ENCODE results near the gene SEC31A.

SEC31A gene

DNA sequence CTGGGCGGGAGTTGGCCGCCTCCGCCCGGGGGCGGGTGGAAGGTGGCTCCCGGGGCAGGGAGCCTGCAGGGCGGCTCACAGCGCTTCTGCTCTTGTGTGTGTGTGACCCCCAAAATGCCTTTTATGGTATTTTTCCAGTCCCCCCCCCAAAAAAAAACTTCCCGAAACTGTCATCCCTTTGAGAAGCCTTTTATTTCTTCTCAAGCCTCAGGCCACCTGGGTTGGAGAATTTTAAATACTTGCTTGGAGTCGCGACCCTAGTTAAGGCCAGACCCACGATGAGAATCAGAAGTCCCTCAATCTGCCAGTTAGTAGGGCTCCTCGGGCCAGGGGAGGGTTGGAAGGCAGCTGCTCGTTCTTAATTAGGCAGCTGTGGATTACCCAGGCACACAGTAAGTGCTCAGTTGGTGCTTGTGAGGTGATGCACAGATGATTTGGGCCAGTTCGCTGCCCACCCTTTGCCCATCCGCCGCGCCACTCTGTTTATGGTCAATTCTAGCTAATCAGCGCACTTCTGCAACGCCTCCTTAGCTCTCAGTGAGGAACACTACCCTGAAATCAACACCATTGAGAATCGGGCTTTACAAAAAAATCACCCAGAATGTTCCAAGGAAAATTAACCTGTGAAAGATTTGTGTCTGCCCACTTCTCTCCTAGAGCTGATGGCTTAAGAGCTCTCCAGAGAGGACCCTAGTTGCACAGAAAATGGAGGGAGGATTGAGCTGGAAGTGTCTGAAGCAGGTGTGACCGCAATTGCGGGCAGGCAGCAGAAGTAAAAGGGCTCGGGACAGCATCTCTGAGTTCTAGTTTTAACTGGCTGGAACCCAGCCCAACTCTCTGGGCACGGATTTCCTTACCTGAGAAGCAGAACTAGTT lies 91.7 kb downstream of the SEC31A start:
- H3K9me3 Mint-ChIP-seq: no peaks in the 10 kb centered on the region
- DNase-seq: no peak
- peak; percentile 48 to 50 for ATAC-seq (replicated peaks)
- H3K4me1 Mint-ChIP-seq: peaks cover 16 to 30% of the 10 kb centered on the region in 2 donors
- H3K27me3 Mint-ChIP-seq: peaks cover 39 to 50% of the 10 kb centered on the region in 2 donors
- H3K4me3 Mint-ChIP-seq: peak overlapping the region; percentile 87 to 88
- no peak overlapping the region for H3K27ac Mint-ChIP-seq
- no peaks in the 10 kb centered on the region for H3K36me3 Mint-ChIP-seq

DNA sequence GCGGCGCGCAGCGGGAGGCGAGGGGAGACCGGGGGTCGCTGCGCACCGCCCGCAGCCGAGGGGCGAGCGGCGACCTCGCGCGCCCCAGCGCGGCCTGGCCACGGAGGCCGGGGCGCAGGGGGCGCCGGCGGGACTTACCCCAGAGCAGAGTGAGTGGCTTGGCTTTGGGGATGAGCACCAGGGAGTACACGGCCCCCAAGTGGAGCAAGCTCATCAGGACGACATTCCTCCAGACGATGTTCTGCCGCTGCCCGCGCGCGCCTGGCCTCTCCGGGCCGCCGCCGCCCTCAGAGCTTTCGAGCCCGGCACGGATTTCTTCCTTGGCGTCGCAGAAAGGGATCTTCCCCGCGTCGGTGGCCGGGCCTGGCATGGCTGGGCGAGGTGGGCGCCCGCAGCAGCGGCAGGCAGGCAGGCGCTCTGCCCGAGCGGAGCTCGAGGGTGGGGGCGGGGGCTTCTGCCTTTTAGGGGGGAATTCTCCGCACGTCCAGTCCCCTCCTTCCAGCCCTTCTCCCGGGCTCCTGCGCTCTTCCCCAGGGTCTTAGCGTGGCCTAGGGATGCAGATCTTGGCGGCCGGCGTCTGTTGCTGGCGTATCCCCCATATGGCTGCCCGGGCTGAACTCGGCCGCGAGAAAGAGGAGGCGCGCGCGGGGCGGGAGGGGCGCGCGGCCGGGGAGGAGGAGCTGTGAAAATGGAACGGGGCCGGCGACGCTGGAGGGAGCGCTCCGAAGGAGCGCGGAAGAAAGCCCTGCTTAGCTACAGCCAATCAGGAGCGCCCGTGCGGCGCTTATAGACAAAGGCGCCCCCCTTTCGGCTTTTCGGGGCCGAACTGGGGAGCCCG lies 92.6 kb downstream of the SEC31A start, which contains the start of gene SCD5:
SCD5 (minus strand) TSS at position 629 of the 838 bp plus-strand sequence; CDS start at position 370, 259 bp downstream.
- Mint-ChIP-seq H3K27ac (peak within 1 kb of the TSS; percentile 31), H3K36me3 (no peaks in the 10 kb centered on the region), H3K9me3 (no peaks in the 10 kb centered on the region), H3K4me3 (peak within 1 kb of the TSS; percentile 87 to 88), H3K27me3 (peaks cover 39 to 50% of the 10 kb centered on the region in 2 donors), H3K4me1 (peaks cover 16 to 30% of the 10 kb centered on the region in 2 donors)
- peak; percentile 74 to 79 for ATAC-seq (replicated peaks)
- DNase-seq: peak; percentile 7

DNA sequence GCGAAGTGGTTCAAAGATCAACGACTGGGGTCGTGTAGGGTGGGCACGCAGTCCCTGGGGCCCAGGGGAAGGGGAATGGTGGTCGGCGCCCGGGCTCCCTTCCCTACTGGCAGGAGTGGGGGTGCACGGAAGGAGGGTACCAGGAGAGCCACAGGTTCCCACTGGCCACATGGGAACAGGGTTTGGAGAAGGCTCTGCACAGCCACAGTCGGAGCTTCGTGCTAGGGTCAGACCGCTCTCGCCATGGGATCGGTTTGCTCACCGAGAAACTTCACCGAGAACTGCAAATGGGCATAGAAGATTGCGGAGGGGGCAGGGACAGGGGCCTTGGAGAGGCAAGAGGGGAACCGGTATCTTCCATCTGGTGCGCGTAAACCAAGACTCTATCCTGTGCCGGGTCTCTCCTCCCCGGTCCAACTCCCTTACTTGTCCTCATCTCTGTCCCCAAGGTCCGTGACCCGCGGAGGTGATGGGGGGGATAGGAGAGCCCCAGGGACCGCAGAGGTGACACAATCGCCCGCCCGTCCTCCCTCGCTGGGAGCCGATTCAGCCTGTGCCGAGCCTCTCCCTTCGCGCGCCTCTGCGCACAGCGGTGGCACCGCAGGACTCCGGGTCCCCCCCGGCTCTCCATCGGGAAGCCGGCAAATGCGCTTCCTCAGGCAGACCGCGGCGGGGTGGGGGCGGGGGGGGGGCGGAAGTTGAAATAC lies 93.4 kb downstream of the SEC31A start:
- Mint-ChIP-seq H3K4me3 (peak overlapping the region; percentile 63 to 78), H3K9me3 (no peaks in the 10 kb centered on the region), H3K4me1 (peaks cover 16 to 30% of the 10 kb centered on the region in 2 donors), H3K27me3 (peaks cover 39 to 50% of the 10 kb centered on the region in 2 donors), H3K27ac (peak overlapping the region; percentile 47), H3K36me3 (no peaks in the 10 kb centered on the region)
- DNase-seq: no peak
- peak in 1 of 2 donors; percentile 20 for ATAC-seq (replicated peaks)

- Mint-ChIP-seq H3K9me3 (no peaks in the 10 kb centered on the region), H3K4me1 (peaks cover 16 to 30% of the 10 kb centered on the region in 2 donors), H3K27me3 (peaks cover 39 to 50% of the 10 kb centered on the region in 2 donors), H3K4me3 (peak overlapping the region; percentile 63 to 78), H3K36me3 (no peaks in the 10 kb centered on the region), H3K27ac (no peak overlapping the region)
- no peak for DNase-seq
- no peak for ATAC-seq (replicated peaks)
Observed at GRCh38 chr4:82797040-82797404, 93.9 kb downstream of the SEC31A start.

DNA sequence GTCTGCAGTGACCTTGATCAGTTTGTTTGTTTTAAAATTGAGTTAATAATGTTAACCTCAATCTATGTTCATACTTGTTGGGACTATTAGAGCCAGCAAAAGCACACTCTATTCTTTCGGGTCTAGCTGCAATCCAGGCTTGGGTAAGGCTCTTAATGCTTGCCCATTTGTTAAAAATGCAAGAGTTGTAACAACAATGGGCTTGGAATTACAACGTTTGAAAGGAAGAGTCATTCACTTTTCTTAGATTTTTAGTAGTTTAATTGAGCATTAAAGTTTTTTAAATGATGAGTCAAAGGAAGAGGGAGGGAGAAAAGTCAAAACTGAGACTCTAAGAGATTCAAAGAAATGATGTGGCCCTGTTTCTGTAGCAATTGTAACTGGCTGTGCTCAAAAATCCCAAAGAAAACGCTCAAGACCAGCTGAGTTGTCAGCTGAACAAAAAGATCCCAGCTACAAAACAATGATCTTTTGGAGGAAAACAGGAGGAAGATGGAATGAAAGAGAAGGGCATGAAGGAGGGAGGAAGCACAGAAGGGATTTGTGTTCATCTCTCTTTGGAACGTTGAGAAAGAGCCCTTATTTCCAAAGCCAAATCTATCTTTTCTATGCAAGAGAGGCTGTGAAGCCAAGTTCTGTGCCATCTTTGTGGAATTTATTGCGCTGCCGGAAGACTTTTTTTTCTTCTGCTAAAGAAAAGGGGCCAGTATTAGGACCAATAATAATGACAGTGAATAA lies 97.9 kb downstream of the SEC31A start:
- no peak overlapping the region for H3K4me3 Mint-ChIP-seq
- ATAC-seq (replicated peaks) (no peak), DNase-seq (no peak)
- no peaks in the 10 kb centered on the region for H3K9me3 Mint-ChIP-seq
- no peak overlapping the region for H3K27ac Mint-ChIP-seq
- peaks cover 7 to 9% of the 10 kb centered on the region in 2 donors for H3K4me1 Mint-ChIP-seq
- no peaks in the 10 kb centered on the region for H3K36me3 Mint-ChIP-seq
- peaks cover 19 to 23% of the 10 kb centered on the region in 2 donors for H3K27me3 Mint-ChIP-seq

DNA sequence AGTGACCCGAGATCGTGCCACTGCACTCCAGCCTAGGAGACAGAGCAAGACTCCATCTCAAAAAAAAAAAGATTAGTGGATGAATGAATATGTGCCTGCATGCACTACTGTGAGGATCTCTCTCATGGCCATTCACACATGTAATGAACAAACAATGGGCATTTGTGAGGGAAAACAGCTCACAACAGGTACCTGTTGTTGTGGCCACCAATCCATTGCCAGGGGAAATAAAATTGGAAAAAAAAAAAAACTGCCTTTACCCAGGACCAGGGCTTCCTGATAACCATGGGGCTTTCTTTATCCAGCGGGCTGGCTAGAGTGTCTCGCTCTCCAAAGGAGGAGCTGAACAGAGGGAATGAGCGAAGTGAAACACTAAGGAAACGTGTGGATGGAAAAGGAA lies 99.8 kb downstream of the SEC31A start:
- H3K9me3 Mint-ChIP-seq: no peaks in the 10 kb centered on the region
- no peak overlapping the region for H3K4me3 Mint-ChIP-seq
- no peaks in the 10 kb centered on the region for H3K4me1 Mint-ChIP-seq
- no peak for ATAC-seq (replicated peaks)
- H3K27ac Mint-ChIP-seq: no peak overlapping the region
- H3K36me3 Mint-ChIP-seq: no peaks in the 10 kb centered on the region
- no peak for DNase-seq
- peaks cover 4 to 7% of the 10 kb centered on the region in 2 donors for H3K27me3 Mint-ChIP-seq

DNA sequence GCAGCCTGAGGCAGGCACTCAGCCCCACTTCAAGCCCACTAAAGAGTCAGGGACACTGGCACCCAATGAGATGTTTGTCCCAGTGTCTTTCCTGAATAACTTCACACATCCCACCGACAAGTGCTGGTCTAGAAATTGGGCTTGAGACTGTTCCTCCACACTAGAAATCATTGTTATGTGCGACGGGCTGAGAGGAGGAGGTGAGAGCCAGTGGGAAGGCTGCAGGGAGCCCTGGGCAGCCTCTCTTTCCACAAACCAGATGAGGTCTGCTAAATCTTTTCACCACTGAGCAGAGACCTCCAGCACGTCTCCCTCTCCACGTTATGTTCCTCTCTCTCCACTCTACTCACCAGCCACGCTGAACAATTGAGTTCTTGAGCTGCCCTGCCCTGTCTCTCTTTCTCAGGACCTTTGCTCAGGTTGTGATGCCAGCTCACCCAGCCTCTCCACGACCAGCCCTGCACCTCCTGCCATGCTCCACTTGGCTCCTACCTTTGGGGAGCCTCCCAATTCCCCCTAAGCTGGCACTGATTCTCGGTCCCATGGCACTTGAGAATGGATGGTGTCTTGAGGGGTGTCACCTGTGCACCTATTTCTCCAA lies 100.8 kb downstream of the SEC31A start:
- H3K36me3 Mint-ChIP-seq: no peaks in the 10 kb centered on the region
- H3K4me3 Mint-ChIP-seq: no peak overlapping the region
- H3K27ac Mint-ChIP-seq: no peak overlapping the region
- H3K9me3 Mint-ChIP-seq: no peaks in the 10 kb centered on the region
- no peaks in the 10 kb centered on the region for H3K27me3 Mint-ChIP-seq
- DNase-seq: no peak
- ATAC-seq (replicated peaks): no peak
- H3K4me1 Mint-ChIP-seq: no peaks in the 10 kb centered on the region

DNA sequence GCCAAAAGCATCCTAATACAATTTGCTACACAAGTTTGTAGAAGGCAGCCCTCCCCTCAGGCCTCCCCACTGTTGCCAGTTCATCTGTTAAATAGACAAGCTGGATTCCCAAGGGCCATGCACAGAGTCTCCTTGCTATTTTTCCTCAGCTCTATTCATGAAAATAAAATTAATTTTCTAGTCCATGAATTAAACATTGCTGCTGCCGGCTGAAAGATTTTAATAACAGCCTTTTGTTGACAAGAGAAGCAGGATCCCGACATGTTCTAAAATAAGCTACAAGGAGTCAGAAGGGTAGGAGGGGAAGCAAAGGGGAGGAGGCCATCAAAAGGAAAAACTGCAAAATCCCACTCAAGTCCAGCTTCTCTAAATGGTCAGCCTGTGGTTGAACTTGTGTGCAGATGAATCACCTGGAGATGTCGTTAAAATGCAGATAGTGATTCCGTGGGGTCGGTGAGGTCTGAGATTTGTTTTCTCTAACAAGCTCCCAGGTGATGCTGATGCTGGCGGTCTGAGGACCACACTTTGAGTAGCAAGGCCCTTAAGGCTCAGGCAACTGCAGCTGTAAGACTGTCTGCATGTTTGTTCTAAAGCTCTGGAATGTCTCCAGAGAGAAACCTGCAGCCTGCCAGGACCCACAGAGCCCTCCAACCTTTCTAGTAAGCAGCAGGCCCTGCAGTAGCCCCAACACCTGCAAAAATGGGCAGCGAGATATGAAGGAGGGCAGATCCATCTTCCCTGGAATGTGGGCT lies 101.8 kb downstream of the SEC31A start:
- Mint-ChIP-seq H3K27ac (no peak overlapping the region), H3K9me3 (no peaks in the 10 kb centered on the region), H3K4me3 (no peak overlapping the region), H3K27me3 (no peaks in the 10 kb centered on the region), H3K4me1 (no peaks in the 10 kb centered on the region), H3K36me3 (no peaks in the 10 kb centered on the region)
- ATAC-seq (replicated peaks) (no peak), DNase-seq (no peak)

DNA sequence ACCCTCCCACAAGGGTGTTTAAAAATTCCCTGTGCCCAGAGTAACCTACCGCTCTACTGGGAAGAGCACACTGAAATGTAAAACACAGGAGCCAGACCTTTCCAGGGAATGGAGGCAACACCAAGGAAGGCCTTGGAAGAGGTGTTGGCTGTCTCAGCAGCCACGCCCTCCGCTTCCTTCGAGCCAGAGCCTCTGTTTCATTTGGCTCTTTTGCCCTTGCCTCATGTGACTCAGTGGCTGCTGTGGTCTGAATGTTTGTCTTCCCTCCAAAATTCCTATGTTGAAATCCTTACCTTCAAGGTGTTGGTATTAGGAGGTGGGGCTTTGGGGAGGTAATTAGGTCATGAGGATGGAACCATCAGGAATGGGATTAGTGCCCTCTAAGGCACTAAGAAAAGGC lies 103.6 kb downstream of the SEC31A start:
- H3K4me1 Mint-ChIP-seq: no peaks in the 10 kb centered on the region
- no peaks in the 10 kb centered on the region for H3K9me3 Mint-ChIP-seq
- H3K36me3 Mint-ChIP-seq: no peaks in the 10 kb centered on the region
- DNase-seq (no peak), ATAC-seq (replicated peaks) (no peak)
- H3K27ac Mint-ChIP-seq: no peak overlapping the region
- no peak overlapping the region for H3K4me3 Mint-ChIP-seq
- H3K27me3 Mint-ChIP-seq: no peaks in the 10 kb centered on the region

DNA sequence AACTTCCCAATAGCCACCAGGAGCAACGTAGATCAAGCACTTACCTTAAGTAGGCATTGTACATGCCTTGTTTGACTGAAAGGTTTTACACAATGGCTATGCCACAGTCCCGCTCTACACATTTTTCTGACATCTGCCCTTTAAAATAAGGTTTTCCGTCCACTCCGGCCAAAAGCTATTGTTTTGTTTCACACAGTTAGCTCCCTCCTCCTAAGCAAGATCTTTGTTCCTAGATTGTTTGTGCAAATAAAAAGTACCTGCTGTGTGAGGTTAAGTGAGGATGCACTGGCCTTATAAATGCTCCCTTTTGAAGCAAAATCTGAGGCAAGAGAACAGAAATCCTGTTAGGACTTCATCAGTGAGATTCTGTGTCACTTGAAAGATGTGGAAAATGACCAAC lies 104.1 kb downstream of the SEC31A start:
- Mint-ChIP-seq H3K9me3 (no peaks in the 10 kb centered on the region), H3K27me3 (no peaks in the 10 kb centered on the region), H3K4me3 (no peak overlapping the region), H3K27ac (no peak overlapping the region), H3K36me3 (no peaks in the 10 kb centered on the region), H3K4me1 (no peaks in the 10 kb centered on the region)
- ATAC-seq (replicated peaks) (no peak), DNase-seq (no peak)

DNA sequence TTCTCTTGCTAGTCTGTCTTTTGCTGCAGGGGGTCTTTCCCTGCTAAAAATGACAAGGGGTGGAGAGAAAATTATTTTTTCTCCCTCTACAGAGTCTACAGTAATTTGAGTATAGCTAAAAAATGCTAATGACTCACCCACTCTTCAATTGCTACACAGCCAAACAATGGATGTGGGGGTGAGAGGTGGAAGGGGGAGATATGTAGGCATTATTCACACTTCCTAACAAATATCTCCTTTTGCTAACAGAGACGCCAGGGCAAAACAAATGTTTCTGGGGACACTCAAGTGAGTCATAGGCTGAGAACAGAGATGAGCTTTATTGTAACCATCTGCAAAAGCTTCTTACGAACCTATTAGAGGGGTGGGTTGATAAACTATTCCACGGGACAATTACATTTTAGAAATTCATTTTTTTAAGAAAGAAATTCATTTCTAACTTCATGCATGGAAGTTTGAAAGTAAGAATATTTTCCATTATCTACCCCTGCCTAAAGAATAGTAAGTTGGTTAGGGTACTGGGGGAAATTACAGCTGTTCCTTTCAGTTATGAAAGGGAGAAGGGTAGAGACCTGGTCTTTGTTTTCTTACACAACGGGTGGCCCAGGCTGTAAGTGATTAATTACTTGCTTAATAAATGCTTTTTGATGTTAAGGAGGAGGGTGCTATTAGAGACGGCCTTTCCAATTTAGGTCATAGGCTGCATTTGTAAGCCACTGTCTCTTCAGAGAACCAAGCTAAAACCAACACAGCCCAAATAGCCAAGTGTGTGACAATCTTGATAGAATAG lies 105.1 kb downstream of the SEC31A start:
- no peaks in the 10 kb centered on the region for H3K27me3 Mint-ChIP-seq
- H3K4me1 Mint-ChIP-seq: no peaks in the 10 kb centered on the region
- no peaks in the 10 kb centered on the region for H3K36me3 Mint-ChIP-seq
- no peaks in the 10 kb centered on the region for H3K9me3 Mint-ChIP-seq
- ATAC-seq (replicated peaks) (no peak), DNase-seq (no peak)
- no peak overlapping the region for H3K4me3 Mint-ChIP-seq
- H3K27ac Mint-ChIP-seq: no peak overlapping the region
